ENCODE results near the gene DHX9.

DNA sequence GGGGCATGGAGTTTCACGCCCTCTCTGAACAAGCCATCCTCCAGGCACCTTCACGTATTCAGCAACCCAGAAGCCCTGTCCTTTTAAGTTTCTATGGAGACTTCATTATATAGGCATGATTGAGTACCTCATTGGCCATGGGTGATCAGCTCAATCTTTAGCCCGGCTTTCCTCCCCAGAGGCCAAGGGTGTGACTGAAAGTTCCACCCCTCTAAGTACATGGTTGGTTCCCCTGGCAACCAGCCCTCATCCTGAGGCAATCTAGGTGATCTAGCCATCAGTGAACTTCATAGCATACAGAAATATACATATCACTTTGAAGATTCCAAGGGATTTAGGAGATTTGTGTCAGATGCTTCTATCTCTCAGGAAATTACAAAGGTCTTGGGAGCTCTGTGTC is 21.3 kb upstream of the DHX9 start:
- TF ChIP-seq EP300 (IDR thresholded peaks at IDR 0.05; ENCODE audit: borderline replicate concordance), result no peak
- no peak for TF ChIP-seq FOXM1 (IDR thresholded peaks at IDR 0.05; ENCODE audit: borderline replicate concordance, low read depth)
- TF ChIP-seq USF1 (IDR thresholded peaks at IDR 0.05), result no peak
- TF ChIP-seq TAF1 (IDR thresholded peaks at IDR 0.05; ENCODE audit: low read depth), result no peak

All from Ishikawa (cell line).